Measurements from ENCODE around the gene MYO6.

The MYO6 gene

DNA sequence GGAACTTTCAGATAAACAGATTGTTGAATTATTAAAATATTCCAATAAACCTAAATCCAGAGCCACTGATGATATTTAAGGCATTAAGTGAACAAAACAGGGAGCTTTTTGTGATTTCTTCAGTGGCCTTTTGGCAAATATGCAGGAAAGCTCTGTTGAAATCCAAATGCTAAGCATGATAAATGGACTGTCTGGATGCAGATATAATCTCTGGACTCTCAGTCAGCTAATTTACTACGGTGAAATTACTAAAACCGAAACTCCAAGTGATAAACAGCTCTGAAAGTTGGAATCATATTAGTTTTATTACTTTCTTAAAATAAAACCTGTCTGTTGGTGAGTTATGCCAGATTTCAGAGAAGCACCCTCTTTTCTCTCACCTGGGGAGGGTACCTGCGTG is 203.1 kb downstream of the MYO6 start:
- DNase-seq (ENCODE audit: low read depth): no peak
- TF ChIP-seq, protein P1, sequence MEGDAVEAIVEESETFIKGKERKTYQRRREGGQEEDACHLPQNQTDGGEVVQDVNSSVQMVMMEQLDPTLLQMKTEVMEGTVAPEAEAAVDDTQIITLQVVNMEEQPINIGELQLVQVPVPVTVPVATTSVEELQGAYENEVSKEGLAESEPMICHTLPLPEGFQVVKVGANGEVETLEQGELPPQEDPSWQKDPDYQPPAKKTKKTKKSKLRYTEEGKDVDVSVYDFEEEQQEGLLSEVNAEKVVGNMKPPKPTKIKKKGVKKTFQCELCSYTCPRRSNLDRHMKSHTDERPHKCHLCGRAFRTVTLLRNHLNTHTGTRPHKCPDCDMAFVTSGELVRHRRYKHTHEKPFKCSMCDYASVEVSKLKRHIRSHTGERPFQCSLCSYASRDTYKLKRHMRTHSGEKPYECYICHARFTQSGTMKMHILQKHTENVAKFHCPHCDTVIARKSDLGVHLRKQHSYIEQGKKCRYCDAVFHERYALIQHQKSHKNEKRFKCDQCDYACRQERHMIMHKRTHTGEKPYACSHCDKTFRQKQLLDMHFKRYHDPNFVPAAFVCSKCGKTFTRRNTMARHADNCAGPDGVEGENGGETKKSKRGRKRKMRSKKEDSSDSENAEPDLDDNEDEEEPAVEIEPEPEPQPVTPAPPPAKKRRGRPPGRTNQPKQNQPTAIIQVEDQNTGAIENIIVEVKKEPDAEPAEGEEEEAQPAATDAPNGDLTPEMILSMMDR (conservative IDR thresholded peaks at IDR 0.05; ENCODE audit: low read depth, low read length): no peak
- no peak overlapping the region for H3K4me3 ChIP-seq (ENCODE audit: low read length)

- TF ChIP-seq, protein P1 (conservative IDR thresholded peaks at IDR 0.05; ENCODE audit: low read depth, low read length): no peak
- no peak overlapping the region for H3K4me3 ChIP-seq (ENCODE audit: low read length)
- DNase-seq (ENCODE audit: low read depth): no peak
Observed at GRCh38 chr6:75963569-75963968, 214.5 kb downstream of the MYO6 start.

- no peak for DNase-seq (ENCODE audit: low read depth)
- H3K4me3 ChIP-seq (ENCODE audit: low read length): no peak overlapping the region
- TF ChIP-seq, protein P1 (conservative IDR thresholded peaks at IDR 0.05; ENCODE audit: low read depth, low read length): no peak
Observed at GRCh38 chr6:75968143-75968542, 219.1 kb downstream of the MYO6 start.
